Measurements from ENCODE around the gene TCP1.
"Not testable (repeated sequence)": the region's sequence is repeated elsewhere in the genome, so short reads cannot be mapped to it uniquely, and the experiment has no call there.

Gene TCP1

GRCh38 chr6:159805440-159806020 is 16.1 kb upstream of the TCP1 start:
- TF ChIP-seq, protein P1, sequence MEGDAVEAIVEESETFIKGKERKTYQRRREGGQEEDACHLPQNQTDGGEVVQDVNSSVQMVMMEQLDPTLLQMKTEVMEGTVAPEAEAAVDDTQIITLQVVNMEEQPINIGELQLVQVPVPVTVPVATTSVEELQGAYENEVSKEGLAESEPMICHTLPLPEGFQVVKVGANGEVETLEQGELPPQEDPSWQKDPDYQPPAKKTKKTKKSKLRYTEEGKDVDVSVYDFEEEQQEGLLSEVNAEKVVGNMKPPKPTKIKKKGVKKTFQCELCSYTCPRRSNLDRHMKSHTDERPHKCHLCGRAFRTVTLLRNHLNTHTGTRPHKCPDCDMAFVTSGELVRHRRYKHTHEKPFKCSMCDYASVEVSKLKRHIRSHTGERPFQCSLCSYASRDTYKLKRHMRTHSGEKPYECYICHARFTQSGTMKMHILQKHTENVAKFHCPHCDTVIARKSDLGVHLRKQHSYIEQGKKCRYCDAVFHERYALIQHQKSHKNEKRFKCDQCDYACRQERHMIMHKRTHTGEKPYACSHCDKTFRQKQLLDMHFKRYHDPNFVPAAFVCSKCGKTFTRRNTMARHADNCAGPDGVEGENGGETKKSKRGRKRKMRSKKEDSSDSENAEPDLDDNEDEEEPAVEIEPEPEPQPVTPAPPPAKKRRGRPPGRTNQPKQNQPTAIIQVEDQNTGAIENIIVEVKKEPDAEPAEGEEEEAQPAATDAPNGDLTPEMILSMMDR (IDR thresholded peaks at IDR 0.05; ENCODE audit: insufficient read depth, low read length, poor library complexity, severe bottlenecking): no peak
- Histone ChIP-seq H3K4me3 (replicated peaks; ENCODE audit: low read depth, low read length) (no peak overlapping the region), H3K36me3 (ENCODE audit: control insufficient read depth, insufficient read depth, low read length) (no peaks in the 10 kb centered on the region), H3K27me3 (replicated peaks; ENCODE audit: control insufficient read depth, insufficient read depth, low read length) (no peaks in the 10 kb centered on the region)
- DNase-seq (ENCODE audit: extremely low read depth, insufficient read length): no peak

DNA sequence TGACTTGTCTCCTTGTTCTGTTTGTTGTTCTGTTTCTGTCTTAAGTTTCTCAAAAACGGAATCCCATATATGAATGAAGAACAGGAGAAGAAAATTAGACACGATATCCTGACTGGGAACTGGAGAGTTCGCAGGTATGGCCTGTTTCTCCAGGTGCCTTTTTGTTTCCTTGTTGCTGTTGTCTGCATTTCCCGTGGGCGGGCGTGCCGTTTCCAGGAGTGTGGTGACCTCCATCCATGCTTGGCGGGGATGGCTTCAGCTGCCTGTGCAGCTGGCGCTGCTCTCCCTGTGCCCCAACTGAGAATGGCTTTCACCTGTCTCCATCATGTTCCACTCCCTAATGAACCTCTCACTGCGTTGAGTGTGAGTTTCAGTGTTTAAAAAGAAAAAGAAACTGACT is 15.1 kb upstream of the TCP1 start:
- no peaks in the 10 kb centered on the region for H3K27me3 ChIP-seq (replicated peaks; ENCODE audit: control insufficient read depth, insufficient read depth, low read length)
- H3K4me3 ChIP-seq (replicated peaks; ENCODE audit: low read depth, low read length): no peak overlapping the region
- DNase-seq (ENCODE audit: extremely low read depth, insufficient read length): no peak
- H3K36me3 ChIP-seq (ENCODE audit: control insufficient read depth, insufficient read depth, low read length): no peaks in the 10 kb centered on the region; the same call in none of the 2 replicates
- TF ChIP-seq, protein P1 (IDR thresholded peaks at IDR 0.05; ENCODE audit: insufficient read depth, low read length, poor library complexity, severe bottlenecking): no peak

GRCh38 chr6:159801935-159802334 is 12.5 kb upstream of the TCP1 start:
- Histone ChIP-seq H3K4me3 (replicated peaks; ENCODE audit: low read depth, low read length) (no peak overlapping the region), H3K36me3 (ENCODE audit: control insufficient read depth, insufficient read depth, low read length) (peaks cover 2% of the 10 kb centered on the region), H3K27me3 (replicated peaks; ENCODE audit: control insufficient read depth, insufficient read depth, low read length) (no peaks in the 10 kb centered on the region)
- TF ChIP-seq, protein P1 (IDR thresholded peaks at IDR 0.05; ENCODE audit: insufficient read depth, low read length, poor library complexity, severe bottlenecking): no peak
- DNase-seq (ENCODE audit: extremely low read depth, insufficient read length): no peak

- TF ChIP-seq, protein P1 (IDR thresholded peaks at IDR 0.05; ENCODE audit: insufficient read depth, low read length, poor library complexity, severe bottlenecking): no peak
- Histone ChIP-seq H3K4me3 (replicated peaks; ENCODE audit: low read depth, low read length) (no peak within 1 kb of the TSS), H3K27me3 (replicated peaks; ENCODE audit: control insufficient read depth, insufficient read depth, low read length) (no peaks in the 10 kb centered on the region), H3K36me3 (ENCODE audit: control insufficient read depth, insufficient read depth, low read length) (peaks cover 4% of the 10 kb centered on the region)
- DNase-seq (ENCODE audit: extremely low read depth, insufficient read length): no peak
These were observed 10.9 kb upstream of the TCP1 start, which contains the start of gene PNLDC1 for GRCh38 chr6:159800141-159800865. Gene PNLDC1 (plus strand): TSS chr6:159800276. CDS start chr6:159800308, 32 bp downstream.

DNA sequence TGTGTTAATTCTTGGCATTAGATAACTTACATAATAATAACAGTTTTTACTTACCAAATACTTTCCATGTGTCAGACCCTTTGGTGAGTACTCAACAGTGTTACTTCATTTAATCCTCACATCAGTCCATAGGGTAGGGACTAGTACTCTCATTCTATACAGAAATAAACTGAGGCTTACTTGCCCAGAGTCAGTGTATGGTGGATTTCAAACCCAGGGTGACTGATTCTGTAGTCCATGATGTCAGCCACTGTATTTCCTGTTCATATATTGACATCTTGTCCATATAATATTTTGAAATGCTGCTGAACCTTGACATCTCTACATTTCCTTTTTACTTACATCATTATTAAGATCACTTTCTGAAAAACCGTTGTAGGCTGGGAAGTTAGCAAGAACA is 8.2 kb upstream of the TCP1 start:
- TF ChIP-seq, protein P1 (IDR thresholded peaks at IDR 0.05; ENCODE audit: insufficient read depth, low read length, poor library complexity, severe bottlenecking): no peak
- Histone ChIP-seq H3K27me3 (replicated peaks; ENCODE audit: control insufficient read depth, insufficient read depth, low read length) (no peaks in the 10 kb centered on the region), H3K4me3 (replicated peaks; ENCODE audit: low read depth, low read length) (no peak overlapping the region), H3K36me3 (ENCODE audit: control insufficient read depth, insufficient read depth, low read length) (peaks cover 5% of the 10 kb centered on the region)
- DNase-seq (ENCODE audit: extremely low read depth, insufficient read length): no peak

DNA sequence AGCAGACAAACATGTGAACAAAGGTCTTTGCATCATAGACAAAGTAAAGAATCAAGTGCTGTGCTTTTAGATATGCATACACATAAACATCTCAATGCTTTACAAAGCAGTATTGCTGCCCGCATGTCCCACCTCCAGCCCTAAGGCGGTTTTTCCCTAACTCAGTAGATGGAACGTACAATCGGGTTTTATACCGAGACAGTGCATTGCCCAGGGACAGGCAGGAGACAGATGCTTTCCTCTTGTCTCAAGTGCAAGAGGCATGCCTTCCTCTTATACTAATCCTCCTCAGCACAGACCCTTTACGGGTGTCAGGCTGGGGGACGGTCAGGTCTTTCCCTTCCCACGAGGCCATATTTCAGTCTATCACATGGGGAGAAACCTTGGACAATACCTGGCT is 5.6 kb upstream of the TCP1 start:
- H3K36me3 ChIP-seq (ENCODE audit: control insufficient read depth, insufficient read depth, low read length); H3K4me3 ChIP-seq (replicated peaks; ENCODE audit: low read depth, low read length); H3K27me3 ChIP-seq (replicated peaks; ENCODE audit: control insufficient read depth, insufficient read depth, low read length); DNase-seq (ENCODE audit: extremely low read depth, insufficient read length): not testable (repeated sequence)

Measured in GM06990 (cell line).